ENCODE data around the gene OLA1.

The OLA1 gene

GRCh38 chr2:174208026-174208425 is 40.3 kb downstream of the OLA1 start:
- no peak for TF ChIP-seq CTCF (IDR thresholded peaks at IDR 0.05)

GRCh38 chr2:174205562-174205961 is 42.8 kb downstream of the OLA1 start:
- no peak for TF ChIP-seq CTCF (IDR thresholded peaks at IDR 0.05)

GRCh38 chr2:174202188-174202587 is 46.1 kb downstream of the OLA1 start:
- no peak for TF ChIP-seq CTCF (IDR thresholded peaks at IDR 0.05)

GRCh38 chr2:174198846-174199564 is 49.3 kb downstream of the OLA1 start:
- TF ChIP-seq CTCF (IDR thresholded peaks at IDR 0.05): no peak

- no peak for TF ChIP-seq CTCF (IDR thresholded peaks at IDR 0.05)
Observed at GRCh38 chr2:174195253-174195652, 53.1 kb downstream of the OLA1 start.

- no peak for TF ChIP-seq CTCF (IDR thresholded peaks at IDR 0.05)
Observed at GRCh38 chr2:174193737-174194136, 54.6 kb downstream of the OLA1 start.

GRCh38 chr2:174192664-174193063 is 55.7 kb downstream of the OLA1 start:
- no peak for TF ChIP-seq CTCF (IDR thresholded peaks at IDR 0.05)
